Activated T-cell treated with anti-CD3 and anti-CD28 coated beads, Interleukin-2, amount 50 U/mL, for 24 hours (primary cell): ENCODE results near the gene UCK1.
A peak's percentile ranks its signal among the peaks of the same experiment; 100 is the strongest.
"Not testable (repeated sequence)": the region's sequence is repeated elsewhere in the genome, so short reads cannot be mapped to it uniquely, and the experiment has no call there.

ENCODE experiments used
- DNase-seq: peaks from one replicate; pipeline ENCODE4 v3.0.0-alpha.2; 2020
- H3K27ac Mint-ChIP-seq: 2 replicates; pipeline ENCODE4 v1.8.0; 2020; ENCODE audit warnings: mild to moderate bottlenecking, mixed read lengths
- H3K27me3 Mint-ChIP-seq: 2 replicates; pipeline ENCODE4 v1.8.0; 2020; ENCODE audit warnings: mixed read lengths
- H3K36me3 Mint-ChIP-seq: 2 replicates; pipeline ENCODE4 v1.8.0; 2020; ENCODE audit warnings: low read depth, mixed read lengths
- H3K4me1 Mint-ChIP-seq: 2 replicates; pipeline ENCODE4 v1.8.0; 2020; ENCODE audit warnings: low read depth, mixed read lengths
- H3K4me3 Mint-ChIP-seq: 2 replicates; pipeline ENCODE4 v1.8.0; 2020; ENCODE audit warnings: mild to moderate bottlenecking, moderate library complexity, mixed read lengths
- H3K9me3 Mint-ChIP-seq: 2 replicates; pipeline ENCODE4 v1.8.0; 2020; ENCODE audit warnings: mixed read lengths

The UCK1 gene

DNA sequence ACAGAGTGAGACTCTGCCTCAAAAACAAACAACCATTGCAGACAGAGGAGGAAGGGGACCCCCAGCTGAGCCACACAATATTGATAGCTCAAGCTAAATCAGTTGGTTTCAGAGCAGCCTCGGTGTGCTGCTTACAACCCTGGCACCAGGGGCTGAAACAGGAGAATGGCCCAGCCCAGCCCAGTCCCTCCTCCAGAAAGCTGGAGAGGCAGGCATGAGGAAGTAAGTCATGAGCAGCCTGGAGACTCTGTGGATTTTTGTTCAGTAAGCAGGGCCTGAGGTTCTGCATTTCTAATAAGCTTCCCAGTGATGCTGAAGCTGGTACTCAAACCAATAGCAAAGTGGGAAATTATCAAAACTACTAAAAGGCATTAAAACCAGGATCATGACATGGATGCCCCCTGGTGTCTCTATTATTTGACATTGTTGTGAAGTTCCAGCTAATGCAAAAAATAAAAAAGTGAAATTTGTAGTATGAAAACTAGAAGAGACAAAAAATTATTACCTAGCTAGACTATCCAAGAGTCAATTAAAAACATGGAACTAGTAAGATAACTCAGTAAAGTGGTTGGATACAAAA lies 28.4 kb upstream of the UCK1 start:
- no peak overlapping the region for H3K4me3 Mint-ChIP-seq
- peaks cover 20% of the 10 kb centered on the region for H3K27me3 Mint-ChIP-seq
- no peaks in the 10 kb centered on the region for H3K9me3 Mint-ChIP-seq
- H3K27ac Mint-ChIP-seq, result no peak overlapping the region
- H3K36me3 Mint-ChIP-seq, result no peaks in the 10 kb centered on the region
- no peak for DNase-seq
- peaks cover 4% of the 10 kb centered on the region for H3K4me1 Mint-ChIP-seq

DNA sequence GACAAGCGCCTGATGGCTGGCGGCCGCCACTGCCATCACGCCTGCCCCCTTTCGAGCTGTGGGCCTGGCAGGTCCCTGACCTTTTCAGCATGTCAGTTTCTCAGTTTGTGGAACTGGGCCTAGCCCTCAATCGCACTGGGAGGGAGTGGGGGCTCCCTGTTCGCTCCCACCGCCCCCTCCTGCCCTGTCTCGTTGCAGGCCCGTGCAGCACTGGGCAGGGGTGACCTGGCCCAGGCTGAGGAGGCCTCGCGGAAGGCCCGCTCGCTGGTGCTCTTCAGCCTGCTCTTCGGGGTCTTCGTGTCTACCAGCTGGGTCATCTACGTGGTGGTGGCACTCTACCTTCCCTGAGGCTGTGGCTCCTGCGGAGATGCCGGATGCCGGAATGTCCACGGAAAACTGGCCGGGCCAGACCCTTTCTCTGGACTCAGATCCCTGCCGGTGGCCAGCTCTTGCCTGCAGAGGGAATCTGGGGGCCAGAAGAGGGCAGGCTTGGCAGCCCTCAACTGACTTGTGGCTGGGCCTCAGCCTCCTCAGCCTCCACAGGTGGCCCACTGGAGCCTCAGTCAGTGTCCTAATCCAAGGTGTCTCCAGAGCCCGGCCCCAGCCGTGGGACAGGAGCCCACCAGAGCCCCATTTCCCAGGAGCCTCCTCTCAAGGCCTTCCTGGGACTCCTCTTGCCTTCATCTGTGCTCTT lies 26.9 kb upstream of the UCK1 start:
- Mint-ChIP-seq H3K36me3 (no peaks in the 10 kb centered on the region), H3K27me3 (peaks cover 33% of the 10 kb centered on the region), H3K9me3 (no peaks in the 10 kb centered on the region), H3K4me3 (no peak overlapping the region), H3K4me1 (peaks cover 4% of the 10 kb centered on the region), H3K27ac (no peak overlapping the region)
- no peak for DNase-seq

DNA sequence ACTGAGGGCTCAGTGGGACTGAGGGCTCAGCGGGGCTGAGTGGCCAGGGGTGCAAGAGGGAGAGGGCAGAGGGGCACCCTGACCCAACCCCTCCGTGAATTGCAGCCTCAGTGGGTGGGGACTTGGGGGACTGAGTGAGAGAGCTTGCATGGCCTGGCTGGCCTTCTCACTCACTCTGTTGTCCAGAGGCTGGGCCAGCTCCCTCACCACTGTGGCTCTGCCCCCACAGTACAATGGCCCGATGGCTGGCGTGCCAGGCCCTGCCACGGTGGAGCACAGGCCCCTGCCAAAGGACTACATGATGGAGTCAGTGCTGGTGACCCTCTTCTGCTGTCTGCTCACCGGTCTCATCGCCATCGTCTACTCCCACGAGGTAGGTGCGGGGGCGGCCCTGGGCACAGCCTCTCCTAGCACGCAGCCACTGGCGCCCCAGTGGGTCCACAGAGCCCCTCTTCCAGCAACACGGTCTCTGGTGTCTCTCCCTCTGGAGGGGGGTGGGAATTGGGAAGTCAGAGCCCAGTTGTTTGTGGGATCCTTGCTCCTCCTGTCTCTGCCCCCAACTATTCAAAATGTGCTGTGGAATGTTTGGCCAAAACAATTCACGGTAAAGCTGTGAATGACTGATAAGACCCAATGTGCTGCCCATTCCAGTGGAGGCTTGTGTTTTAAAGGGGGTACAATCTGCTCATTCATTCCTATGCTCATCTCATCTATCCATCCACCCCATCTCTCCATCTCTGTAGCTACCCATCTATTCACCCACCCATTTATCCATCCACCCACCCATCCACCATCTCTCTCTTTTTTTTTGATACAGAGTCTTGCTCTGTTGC lies 25.0 kb upstream of the UCK1 start:
- Mint-ChIP-seq H3K27me3 (peaks cover 38% of the 10 kb centered on the region), H3K4me1 (peaks cover 4% of the 10 kb centered on the region), H3K9me3 (no peaks in the 10 kb centered on the region), H3K36me3 (no peaks in the 10 kb centered on the region), H3K27ac (no peak overlapping the region), H3K4me3 (no peak overlapping the region)
- DNase-seq, result no peak

DNA sequence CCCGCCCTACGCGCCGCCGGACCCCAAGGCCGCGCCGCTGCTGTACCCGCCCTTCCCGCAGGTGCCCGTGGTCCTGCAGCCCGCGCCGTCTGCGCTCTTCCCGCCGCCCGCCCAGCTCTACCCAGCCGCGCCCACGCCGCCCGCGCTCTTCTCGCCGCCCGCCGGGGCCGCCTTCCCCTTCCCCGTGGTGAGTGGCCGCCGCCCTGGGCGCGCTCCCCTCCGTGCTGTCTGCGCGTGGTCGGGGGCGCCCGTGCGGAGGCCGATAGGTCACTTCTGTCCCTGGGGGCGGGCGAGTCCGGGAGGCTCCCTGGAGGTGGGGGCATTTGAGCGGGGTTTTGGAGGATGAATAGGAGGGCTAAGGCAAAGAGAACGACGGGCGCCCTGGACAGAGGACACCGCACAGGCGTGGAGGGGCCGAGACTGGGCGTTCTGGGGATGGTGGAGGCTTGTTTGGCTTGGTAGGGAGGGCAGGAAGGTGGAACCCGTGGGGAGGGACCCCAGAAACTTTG lies 23.8 kb upstream of the UCK1 start:
- no peak overlapping the region for H3K27ac Mint-ChIP-seq
- H3K36me3 Mint-ChIP-seq, result no peaks in the 10 kb centered on the region
- H3K9me3 Mint-ChIP-seq, result no peaks in the 10 kb centered on the region
- peaks cover 40% of the 10 kb centered on the region for H3K27me3 Mint-ChIP-seq
- H3K4me1 Mint-ChIP-seq, result peaks cover 4% of the 10 kb centered on the region
- no peak overlapping the region for H3K4me3 Mint-ChIP-seq
- DNase-seq, result no peak

DNA sequence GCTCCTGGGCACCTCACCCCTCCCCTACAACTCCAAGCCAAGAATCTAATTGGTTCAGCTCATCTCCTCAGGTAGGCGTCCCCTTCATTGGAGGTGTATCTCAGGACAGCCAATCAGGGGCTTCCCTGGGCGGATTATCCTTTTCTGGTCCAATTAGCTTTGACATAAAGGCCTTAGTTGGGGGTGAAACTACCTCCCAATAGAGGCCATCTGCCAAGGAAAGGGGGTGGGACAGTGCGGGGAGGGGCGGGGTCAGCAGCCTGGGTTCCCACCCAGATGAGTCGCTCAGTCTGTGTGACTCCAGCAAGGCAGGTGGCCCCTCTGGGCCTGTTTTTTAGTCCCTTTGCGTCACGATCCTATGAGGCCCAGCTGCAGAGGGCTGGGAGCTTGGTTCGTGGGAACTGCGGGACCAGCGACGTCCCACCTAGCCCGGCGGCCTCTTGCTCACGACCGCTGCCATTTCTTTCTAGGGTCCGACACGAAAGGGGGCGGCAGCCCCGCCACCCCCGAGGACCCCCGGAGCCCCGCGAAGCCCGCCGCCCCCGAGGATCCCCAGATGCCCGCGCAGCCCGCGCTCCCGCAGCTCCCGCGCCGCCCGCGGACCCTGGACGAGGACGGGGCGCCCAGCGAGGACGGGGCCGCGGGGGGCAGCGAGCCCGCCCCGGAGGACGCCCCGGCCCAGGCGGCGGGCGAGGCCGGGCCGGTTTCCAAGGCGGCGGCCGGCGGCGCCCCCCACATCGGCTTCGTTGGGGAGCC lies 23.2 kb upstream of the UCK1 start:
- Mint-ChIP-seq H3K4me3 (no peak overlapping the region), H3K27me3 (peaks cover 46% of the 10 kb centered on the region), H3K27ac (no peak overlapping the region), H3K4me1 (peaks cover 4% of the 10 kb centered on the region), H3K36me3 (no peaks in the 10 kb centered on the region), H3K9me3 (no peaks in the 10 kb centered on the region)
- no peak for DNase-seq

DNA sequence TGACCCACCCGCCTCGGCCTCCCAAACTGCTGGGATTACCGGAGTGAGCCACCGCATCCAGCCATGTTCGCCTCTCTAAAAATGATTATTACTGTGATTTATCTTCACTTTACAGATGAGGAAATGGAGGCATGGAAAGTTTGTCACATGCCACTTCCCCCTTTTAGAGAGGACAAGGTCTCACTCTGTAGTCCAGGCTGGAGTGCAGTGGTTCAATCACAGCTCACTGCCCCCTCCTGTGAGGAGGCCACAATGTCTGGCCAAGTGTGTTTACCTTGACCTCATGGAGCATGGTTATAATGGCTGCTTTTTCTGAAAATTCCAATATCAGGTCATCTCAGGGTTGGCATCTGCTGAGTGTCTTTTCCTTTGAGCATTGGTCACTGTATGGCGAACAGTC lies 21.0 kb upstream of the UCK1 start:
- no peak overlapping the region for H3K27ac Mint-ChIP-seq
- no peak for DNase-seq
- H3K27me3 Mint-ChIP-seq, result peaks cover 68% of the 10 kb centered on the region
- no peaks in the 10 kb centered on the region for H3K9me3 Mint-ChIP-seq
- H3K36me3 Mint-ChIP-seq, result no peaks in the 10 kb centered on the region
- H3K4me3 Mint-ChIP-seq, result no peak overlapping the region
- H3K4me1 Mint-ChIP-seq, result peaks cover 9% of the 10 kb centered on the region

DNA sequence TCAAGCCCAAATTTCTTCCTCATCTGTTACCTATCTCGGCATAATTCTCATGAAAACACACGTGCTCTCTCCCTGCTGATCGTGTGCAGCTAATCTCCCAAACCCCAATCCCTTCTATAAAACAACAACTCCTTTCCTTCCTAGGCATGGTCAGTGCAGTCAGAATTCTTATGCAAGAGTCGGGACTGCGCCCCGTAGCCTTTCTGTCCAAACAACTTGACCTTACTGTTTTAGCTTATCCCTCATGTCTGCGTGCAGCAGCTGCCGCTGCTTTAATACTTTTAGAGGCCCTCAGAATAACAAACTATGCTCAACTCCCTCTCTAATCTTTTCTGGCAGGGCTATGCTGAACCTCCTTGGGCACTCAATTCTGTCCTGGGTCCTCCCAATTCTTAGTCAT lies 19.4 kb upstream of the UCK1 start:
- H3K9me3 Mint-ChIP-seq, H3K36me3 Mint-ChIP-seq, DNase-seq, H3K27ac Mint-ChIP-seq, H3K4me3 Mint-ChIP-seq: not testable (repeated sequence)
- peaks cover 69% of the 10 kb centered on the region for H3K27me3 Mint-ChIP-seq
- H3K4me1 Mint-ChIP-seq, result peaks cover 18% of the 10 kb centered on the region

DNA sequence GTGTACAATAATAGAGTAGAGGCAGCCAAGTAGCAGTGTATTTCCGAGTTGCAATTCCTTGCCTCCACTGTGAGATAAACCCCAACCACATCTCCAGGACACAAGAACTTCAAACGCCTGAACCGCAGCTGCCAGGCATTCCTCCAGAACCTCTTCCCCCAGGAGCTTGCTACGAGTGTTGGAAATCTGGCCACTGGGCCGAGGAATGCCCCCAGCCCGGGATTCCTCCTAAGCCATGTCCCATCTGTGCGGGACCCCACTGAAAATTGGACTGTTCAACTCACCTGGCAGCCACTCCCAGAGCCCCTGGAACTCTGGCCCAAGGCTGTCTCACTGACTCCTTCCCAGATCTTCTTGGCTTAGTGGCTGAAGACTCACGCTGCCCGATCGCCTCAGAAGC lies 18.1 kb upstream of the UCK1 start:
- not testable (repeated sequence) for H3K9me3 Mint-ChIP-seq, DNase-seq, H3K36me3 Mint-ChIP-seq, H3K4me3 Mint-ChIP-seq, H3K27ac Mint-ChIP-seq
- Mint-ChIP-seq H3K27me3 (peaks cover 65% of the 10 kb centered on the region), H3K4me1 (peaks cover 16% of the 10 kb centered on the region)

DNA sequence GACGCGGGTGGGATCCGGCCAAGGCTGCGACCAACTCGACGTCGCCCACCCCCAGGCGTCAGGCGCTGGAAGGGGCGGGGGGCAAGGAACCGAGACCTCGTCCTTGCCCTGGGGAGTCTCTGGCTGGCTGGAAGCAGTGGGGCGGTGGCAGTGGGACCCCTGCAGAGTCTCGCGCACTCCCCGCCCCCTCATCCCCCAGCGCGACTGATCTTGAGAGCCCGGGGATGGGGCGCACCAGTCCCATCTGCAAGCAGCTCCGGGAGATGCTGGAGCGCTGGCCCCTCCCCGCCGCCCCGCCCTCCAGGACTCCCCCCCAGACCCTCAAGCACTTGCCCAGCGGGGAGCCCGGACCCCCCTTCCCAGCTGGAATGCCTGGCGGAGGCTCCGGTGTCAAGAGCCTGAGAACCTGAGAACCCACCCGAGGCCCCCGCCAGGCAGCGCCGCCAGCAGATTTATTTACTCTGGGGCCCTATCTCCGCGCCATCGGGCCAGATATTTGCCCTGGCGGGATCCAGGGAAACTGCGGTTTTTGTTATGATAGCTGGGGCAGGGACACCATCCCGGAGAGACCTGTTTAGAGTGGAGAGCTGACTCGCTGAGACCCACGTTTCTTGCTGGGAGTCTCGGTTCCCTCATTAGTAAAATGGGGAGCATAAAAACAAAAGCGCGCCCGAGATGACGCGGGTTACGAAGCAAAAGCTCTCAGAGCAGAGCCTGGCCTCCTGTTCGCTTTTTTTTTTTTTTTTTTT lies 15.4 kb upstream of the UCK1 start:
- peaks cover 14% of the 10 kb centered on the region for H3K36me3 Mint-ChIP-seq
- peak overlapping the region; percentile 70 for H3K4me3 Mint-ChIP-seq
- peaks cover 54% of the 10 kb centered on the region for H3K27me3 Mint-ChIP-seq
- peaks cover 16% of the 10 kb centered on the region for H3K4me1 Mint-ChIP-seq
- no peak overlapping the region for H3K27ac Mint-ChIP-seq
- peaks cover 20% of the 10 kb centered on the region for H3K9me3 Mint-ChIP-seq
- DNase-seq, result no peak

DNA sequence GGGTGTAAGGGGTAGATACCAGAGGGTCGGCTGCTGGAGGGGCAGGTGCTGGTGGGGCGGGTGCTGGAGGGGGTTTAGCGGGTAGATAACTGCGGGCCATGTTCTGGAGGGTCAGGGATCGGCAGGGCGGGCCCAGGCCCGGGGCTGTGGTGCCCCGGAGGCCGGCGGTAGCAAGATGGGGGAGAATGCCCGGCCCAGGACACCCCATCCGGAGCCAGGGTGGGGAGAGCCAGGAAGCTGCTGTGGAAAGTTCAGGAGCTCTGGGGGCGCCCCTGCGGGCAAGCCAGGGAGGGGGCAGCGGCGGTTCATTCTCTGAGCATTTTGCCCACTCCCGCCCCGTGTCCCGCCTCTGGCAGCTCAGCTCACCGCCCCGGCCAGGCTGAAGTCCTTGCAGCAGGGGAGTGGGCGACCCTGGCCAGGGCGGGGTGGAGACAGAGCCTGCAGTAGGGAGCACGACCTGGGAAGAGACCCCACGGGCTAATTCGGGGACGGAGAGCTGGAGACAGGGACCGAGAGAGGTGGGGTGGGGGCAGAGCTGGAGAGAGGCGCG lies 14.8 kb upstream of the UCK1 start:
- Mint-ChIP-seq H3K4me3 (peak overlapping the region; percentile 70), H3K36me3 (peaks cover 14% of the 10 kb centered on the region), H3K27me3 (peaks cover 51% of the 10 kb centered on the region), H3K9me3 (peaks cover 20% of the 10 kb centered on the region), H3K27ac (no peak overlapping the region), H3K4me1 (peaks cover 16% of the 10 kb centered on the region)
- no peak for DNase-seq

DNA sequence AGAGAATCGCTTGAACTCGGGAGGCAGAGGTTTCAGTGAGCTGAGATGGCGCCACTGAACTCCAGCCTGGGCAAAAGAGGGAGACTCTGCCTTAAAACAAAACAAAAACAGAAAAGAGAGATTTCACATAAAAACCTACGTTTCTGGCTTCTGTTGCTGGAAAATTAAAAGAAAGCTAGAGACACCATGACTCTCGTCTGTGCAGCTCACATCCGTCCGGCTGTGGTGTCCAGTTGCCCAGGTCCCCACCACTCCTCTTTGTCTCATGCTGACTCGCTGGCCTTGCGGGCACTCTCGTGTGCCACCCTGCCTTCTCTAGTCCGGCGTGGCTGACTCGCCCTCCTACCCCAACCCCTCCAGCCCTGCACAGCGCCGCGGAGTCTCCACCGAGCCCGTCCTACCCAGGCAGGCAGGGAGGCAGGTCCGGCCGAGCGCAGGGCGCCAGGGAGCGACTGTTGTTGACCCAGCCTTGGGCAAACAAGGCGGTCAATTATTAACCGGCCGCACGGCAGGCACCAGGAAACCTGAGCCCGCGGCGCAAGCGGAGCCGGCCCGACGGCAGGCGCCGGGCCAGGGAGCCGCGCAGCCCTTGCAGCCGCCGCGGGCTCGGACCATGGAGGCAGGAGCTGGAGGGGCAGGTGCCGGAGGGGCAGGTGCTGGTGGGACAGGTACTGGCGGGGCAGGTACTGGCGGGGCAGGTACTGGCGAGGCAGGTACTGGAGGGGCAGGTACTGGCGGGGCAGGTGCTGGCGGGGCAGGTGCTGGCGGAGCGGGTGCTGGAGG lies 14.1 kb upstream of the UCK1 start, which contains the start of gene PRRT1B:
Gene PRRT1B, plus strand, starts transcription at position 521 of the 783 bp plus-strand sequence. Its CDS starts 93 bp downstream, at position 614.
- peaks cover 21% of the 10 kb centered on the region for H3K4me1 Mint-ChIP-seq
- H3K4me3 Mint-ChIP-seq, result peak within 1 kb of the TSS; percentile 70
- no peak within 1 kb of the TSS for H3K27ac Mint-ChIP-seq
- H3K36me3 Mint-ChIP-seq, result peaks cover 14% of the 10 kb centered on the region
- peaks cover 51% of the 10 kb centered on the region for H3K27me3 Mint-ChIP-seq
- peaks cover 20% of the 10 kb centered on the region for H3K9me3 Mint-ChIP-seq
- no peak for DNase-seq

DNA sequence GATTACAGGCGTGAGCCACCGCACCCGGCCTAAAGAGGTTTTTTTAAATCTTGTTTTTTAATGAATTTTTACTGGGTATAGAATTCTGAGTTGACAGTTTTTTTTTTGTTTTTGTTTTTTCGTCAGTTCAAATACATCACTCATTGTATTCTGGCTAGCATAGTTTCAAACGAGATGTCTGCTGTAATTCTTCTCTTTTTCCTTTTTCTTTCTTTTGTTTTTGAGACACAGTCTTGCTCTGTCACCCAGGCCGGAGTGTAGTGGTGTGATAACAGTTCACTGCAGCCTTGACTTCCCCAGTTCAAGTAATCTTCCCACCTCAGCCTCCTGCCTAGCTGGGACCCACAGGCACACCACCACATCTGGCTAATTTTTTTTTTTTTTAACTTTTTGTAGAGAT lies 12.1 kb upstream of the UCK1 start:
- H3K27me3 Mint-ChIP-seq, result peaks cover 32% of the 10 kb centered on the region
- DNase-seq, result no peak
- peaks cover 20% of the 10 kb centered on the region for H3K9me3 Mint-ChIP-seq
- no peak overlapping the region for H3K4me3 Mint-ChIP-seq
- H3K27ac Mint-ChIP-seq, result no peak overlapping the region
- peaks cover 32% of the 10 kb centered on the region for H3K4me1 Mint-ChIP-seq
- peaks cover 14% of the 10 kb centered on the region for H3K36me3 Mint-ChIP-seq
